ENCODE data around the gene NKAIN2. TPM values are rescaled to one million over a fixed set of nuclear protein-coding genes. Genes with fewer than 3 reads are reported as not detected.

NKAIN2 gene
- total RNA-seq, 4 donors from 2014 or later, result 0.11 to 1.0 (median 0.94) TPM; not detected in 1

DNA sequence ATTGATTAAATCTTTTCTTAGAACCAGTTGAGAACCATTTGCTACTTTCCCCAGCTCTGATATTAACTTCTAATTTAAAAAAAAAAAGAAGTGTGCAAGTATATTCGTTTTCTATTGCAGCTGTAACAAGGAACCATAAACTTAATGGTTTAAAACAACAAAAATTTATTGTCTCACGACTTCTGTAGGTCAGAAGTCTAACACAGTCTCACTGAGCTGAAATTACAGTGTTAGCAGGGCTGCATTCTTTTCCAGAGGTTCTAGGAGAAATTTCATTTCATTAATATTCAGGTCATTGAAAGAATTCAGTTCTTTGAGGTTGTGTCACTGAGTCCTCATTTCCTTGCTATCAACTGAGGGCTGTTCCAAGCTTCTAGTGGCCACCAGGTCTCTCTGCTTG is 945.1 kb downstream of the NKAIN2 start:
- TF ChIP-seq CTCF (IDR thresholded peaks at IDR 0.05) (no peak), POLR2A (IDR thresholded peaks at IDR 0.05) (no peak)
- Histone ChIP-seq H3K27ac (no peak overlapping the region), H3K36me3 (no peaks in the 10 kb centered on the region), H3K4me1 (no peaks in the 10 kb centered on the region), H3K27me3 (no peaks in the 10 kb centered on the region), H3K4me3 (replicated peaks in 1 of 3) (no peak overlapping the region), H3K9me3 (no peaks in the 10 kb centered on the region)
- DNase-seq, result no peak
- intact Hi-C loops (cut with DNase I), result no loop called here
- WGBS, 2 donors, result 79 to 85% methylated on average over 2 of the region's 2 CpGs

DNA sequence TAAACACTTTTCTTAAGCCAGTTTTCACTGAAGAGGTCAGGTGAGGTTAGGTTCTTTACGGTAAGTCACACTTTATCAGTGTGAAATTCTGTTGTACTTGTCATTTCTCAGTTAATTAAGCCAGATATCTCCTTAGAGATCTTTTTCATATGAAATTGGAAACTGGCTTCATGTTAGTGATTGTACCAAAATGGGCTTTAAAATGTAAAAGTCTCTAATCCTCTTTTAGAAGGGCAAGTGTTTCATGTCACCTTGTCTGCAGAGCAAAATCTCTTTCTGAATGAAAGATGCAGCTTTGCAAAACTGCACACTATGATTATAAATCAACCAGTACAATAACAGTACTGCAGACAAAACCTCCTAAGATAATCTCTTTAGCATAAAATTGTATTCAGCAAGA is 949.3 kb downstream of the NKAIN2 start:
- no peak overlapping the region for H3K27ac ChIP-seq
- no peaks in the 10 kb centered on the region for H3K9me3 ChIP-seq
- H3K36me3 ChIP-seq, result no peaks in the 10 kb centered on the region
- intact Hi-C loops (cut with DNase I), result no loop called here
- no peak overlapping the region for H3K4me3 ChIP-seq (replicated peaks in 1 of 3)
- no peaks in the 10 kb centered on the region for H3K4me1 ChIP-seq
- no peaks in the 10 kb centered on the region for H3K27me3 ChIP-seq
- no peak for DNase-seq
- WGBS, 2 donors, result 83 to 84% methylated on average over 1 of the region's 1 CpG
- TF ChIP-seq CTCF (IDR thresholded peaks at IDR 0.05), result no peak
- TF ChIP-seq POLR2A (IDR thresholded peaks at IDR 0.05), result no peak

GRCh38 chr6:124753562-124754105 is 950.0 kb downstream of the NKAIN2 start:
- Histone ChIP-seq H3K27me3 (no peaks in the 10 kb centered on the region), H3K4me1 (no peaks in the 10 kb centered on the region), H3K9me3 (no peaks in the 10 kb centered on the region), H3K36me3 (no peaks in the 10 kb centered on the region), H3K4me3 (replicated peaks in 1 of 3) (no peak overlapping the region), H3K27ac (no peak overlapping the region)
- 75 to 87% methylated on average over 4 of the region's 4 CpGs for WGBS, 2 donors
- TF ChIP-seq CTCF (IDR thresholded peaks at IDR 0.05) (no peak), POLR2A (IDR thresholded peaks at IDR 0.05) (no peak)
- intact Hi-C loops (cut with DNase I), result no loop called here
- DNase-seq, result no peak

- intact Hi-C loops (cut with DNase I), result no loop called here
- DNase-seq, result no peak
- Histone ChIP-seq H3K27me3 (no peaks in the 10 kb centered on the region), H3K9me3 (no peaks in the 10 kb centered on the region), H3K4me3 (replicated peaks in 1 of 3) (no peak overlapping the region), H3K4me1 (no peaks in the 10 kb centered on the region), H3K36me3 (no peaks in the 10 kb centered on the region), H3K27ac (no peak overlapping the region)
- TF ChIP-seq POLR2A (IDR thresholded peaks at IDR 0.05) (no peak), CTCF (IDR thresholded peaks at IDR 0.05) (no peak)
- WGBS, 2 donors, result 95% methylated on average over 2 of the region's 2 CpGs
Observed at GRCh38 chr6:124755321-124755720, 951.7 kb downstream of the NKAIN2 start.

- intact Hi-C loops (cut with DNase I), result no loop called here
- H3K9me3 ChIP-seq, result no peaks in the 10 kb centered on the region
Observed at GRCh38 chr6:124757560-124757959, 953.9 kb downstream of the NKAIN2 start.

More at GRCh38 chr6:124757560-124757959, 953.9 kb downstream of the NKAIN2 start:
- no peaks in the 10 kb centered on the region for H3K27me3 ChIP-seq
- no peak overlapping the region for H3K27ac ChIP-seq
- no peaks in the 10 kb centered on the region for H3K36me3 ChIP-seq
- no peak for TF ChIP-seq POLR2A (IDR thresholded peaks at IDR 0.05)
- no peak for TF ChIP-seq CTCF (IDR thresholded peaks at IDR 0.05)
- DNase-seq, result no peak
- no peak overlapping the region for H3K4me3 ChIP-seq (replicated peaks in 1 of 3)
- H3K4me1 ChIP-seq, result no peaks in the 10 kb centered on the region

Measured in thyroid gland (tissue), 4 donors.